HPDE6-E6E7 (cell line): ENCODE data around the gene PARP14.
A peak's percentile ranks its signal among the peaks of the same experiment; 100 is the strongest.
"Not testable (repeated sequence)": the region's sequence is repeated elsewhere in the genome, so short reads cannot be mapped to it uniquely, and the experiment has no call there.

Experiments used
- DNase-seq: peaks from one replicate; pipeline ENCODE4 v3.0.0; 2011; ENCODE audit warnings: missing footprints; ENCODE audit errors: extremely low spot score

Gene PARP14

GRCh38 chr3:122719273-122719921, 38.8 kb downstream of the PARP14 start:
- DNase-seq: no peak

- DNase-seq: no peak
Observed at GRCh38 chr3:122725106-122725505, 44.5 kb downstream of the PARP14 start.

GRCh38 chr3:122727294-122727693, 46.7 kb downstream of the PARP14 start:
- DNase-seq: no peak

- no peak for DNase-seq
Observed at GRCh38 chr3:122727766-122728165, 47.1 kb downstream of the PARP14 start.

- no peak for DNase-seq
Observed at GRCh38 chr3:122728186-122728585, 47.5 kb downstream of the PARP14 start.

GRCh38 chr3:122728756-122729514, 48.3 kb downstream of the PARP14 start:
- DNase-seq: no peak

- DNase-seq: no peak
Observed at GRCh38 chr3:122730240-122730639, 49.6 kb downstream of the PARP14 start.

- DNase-seq: not testable (repeated sequence)
Observed at GRCh38 chr3:122732682-122733525, 52.3 kb downstream of the PARP14 start.

- no peak for DNase-seq
Observed at GRCh38 chr3:122739172-122739571, 58.5 kb downstream of the PARP14 start.

- DNase-seq: no peak
Observed at GRCh38 chr3:122742234-122742633, 61.6 kb downstream of the PARP14 start.

GRCh38 chr3:122743581-122744120, 63.0 kb downstream of the PARP14 start:
- no peak for DNase-seq

- DNase-seq: peak; percentile 38
Observed at GRCh38 chr3:122745369-122746021, 64.9 kb downstream of the PARP14 start.

GRCh38 chr3:122747295-122747694, 66.7 kb downstream of the PARP14 start:
- not testable (repeated sequence) for DNase-seq

GRCh38 chr3:122748347-122748746, 67.7 kb downstream of the PARP14 start:
- no peak for DNase-seq

- DNase-seq: peak; percentile 49
Observed at GRCh38 chr3:122754929-122755328, 74.3 kb downstream of the PARP14 start.

- DNase-seq: no peak
Observed at GRCh38 chr3:122755491-122755890, 74.9 kb downstream of the PARP14 start.

- no peak for DNase-seq
Observed at GRCh38 chr3:122758877-122759560, 78.4 kb downstream of the PARP14 start.

- DNase-seq: no peak
Observed at GRCh38 chr3:122760453-122761271, 80.0 kb downstream of the PARP14 start.

GRCh38 chr3:122766430-122766829, 85.8 kb downstream of the PARP14 start:
- DNase-seq: no peak
